DMS79 treated with DMSO at 0.1 percent for 48 hours (cell line): ENCODE results near the gene C16orf87.

Source experiments
- DNase-seq: peaks from one replicate; lab custom pipeline; 2025; lab: John Stamatoyannopoulos, UW

Gene C16orf87

DNA sequence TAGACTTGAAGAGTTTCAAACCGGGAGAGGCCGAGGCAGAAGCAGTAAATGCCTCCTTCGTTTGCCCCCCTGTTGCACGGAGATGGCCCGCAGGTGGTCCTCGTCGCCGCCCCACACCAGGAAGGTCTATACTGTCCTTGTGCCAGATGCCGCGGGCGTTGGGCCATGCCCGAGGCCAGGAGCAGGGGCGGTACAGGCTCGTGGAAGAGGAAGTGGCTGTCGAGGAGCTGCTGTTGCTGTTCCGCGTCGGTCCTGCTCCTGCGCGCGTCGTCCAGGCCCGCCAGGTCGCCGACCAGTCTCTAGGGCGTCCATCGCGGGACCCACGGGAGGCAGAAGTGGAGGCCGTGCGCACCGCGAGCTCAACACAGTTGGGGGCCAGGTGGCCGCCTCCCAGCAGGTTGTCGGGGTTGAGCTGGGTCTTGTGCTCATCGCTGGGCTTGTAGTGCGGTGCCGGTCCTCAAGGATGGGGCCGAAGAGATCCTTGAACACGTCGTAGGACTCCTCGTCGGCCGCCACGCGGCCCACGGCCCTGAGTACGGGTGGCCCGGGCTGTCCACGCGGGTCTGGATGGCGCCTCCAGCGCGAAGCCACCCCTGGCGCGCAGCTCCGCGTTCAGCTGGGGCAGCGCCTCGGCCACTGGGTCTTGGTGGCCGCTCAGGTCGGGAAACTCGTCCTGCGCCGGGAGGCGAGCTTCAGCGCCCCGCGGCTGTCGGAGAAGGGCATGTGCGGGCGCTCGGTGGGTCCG is 13.1 kb upstream of the C16orf87 start:
- DNase-seq: no peak

DNA sequence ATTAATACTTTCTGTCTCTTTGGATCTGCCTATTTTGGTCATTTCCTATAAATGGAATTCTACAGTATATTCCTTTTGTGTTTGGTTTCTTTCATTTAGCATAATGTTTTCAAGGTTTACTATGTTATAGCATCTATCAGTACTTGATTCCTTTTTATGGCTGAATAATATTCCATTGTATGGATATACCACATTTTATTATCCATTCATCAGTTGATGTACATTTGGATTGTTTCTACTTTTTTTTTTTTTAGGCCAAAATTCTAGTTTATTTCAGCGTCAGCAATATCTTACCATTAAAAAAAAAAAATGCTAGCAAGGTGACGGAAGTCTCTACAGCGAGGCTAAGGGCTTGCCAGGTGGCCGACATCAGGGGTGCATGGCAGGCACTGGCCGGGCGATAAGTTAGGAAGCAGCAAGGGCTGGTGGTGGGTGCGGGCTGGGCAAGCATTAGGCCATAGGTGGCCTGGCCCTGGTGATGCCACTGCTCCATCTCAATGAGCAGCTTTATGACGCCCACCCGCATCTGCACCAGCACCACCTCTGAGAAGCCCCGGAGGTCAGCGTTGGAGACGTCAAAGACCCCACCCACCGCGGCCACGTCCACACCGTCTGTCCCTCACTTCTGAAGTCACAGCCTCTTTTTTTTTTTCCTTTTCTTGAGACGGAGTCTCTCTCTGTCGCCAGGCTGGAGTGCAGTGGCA is 11.4 kb upstream of the C16orf87 start:
- DNase-seq: no peak

DNA sequence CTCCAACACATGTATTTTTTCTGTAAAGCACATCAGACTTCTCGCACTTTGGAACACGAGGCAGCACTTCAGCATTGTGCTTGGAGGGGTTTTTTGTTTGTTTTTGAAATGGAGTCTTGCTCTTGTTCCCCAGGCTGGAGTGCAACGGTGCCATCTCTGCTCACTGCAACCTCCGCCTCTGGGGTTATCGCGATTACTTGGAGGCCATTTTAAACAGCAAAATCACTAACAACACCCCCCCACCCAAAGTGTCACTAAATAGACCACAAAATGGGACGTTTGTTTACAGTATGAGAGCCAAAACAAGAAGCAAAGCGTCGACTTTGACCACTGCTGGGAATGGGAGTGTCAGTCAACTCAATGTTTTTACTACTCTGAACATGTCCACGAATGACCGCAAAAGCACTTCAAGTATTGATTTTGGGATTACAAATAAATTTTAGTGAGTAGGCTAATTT is 9.0 kb upstream of the C16orf87 start:
- peak; percentile 17 for DNase-seq

DNA sequence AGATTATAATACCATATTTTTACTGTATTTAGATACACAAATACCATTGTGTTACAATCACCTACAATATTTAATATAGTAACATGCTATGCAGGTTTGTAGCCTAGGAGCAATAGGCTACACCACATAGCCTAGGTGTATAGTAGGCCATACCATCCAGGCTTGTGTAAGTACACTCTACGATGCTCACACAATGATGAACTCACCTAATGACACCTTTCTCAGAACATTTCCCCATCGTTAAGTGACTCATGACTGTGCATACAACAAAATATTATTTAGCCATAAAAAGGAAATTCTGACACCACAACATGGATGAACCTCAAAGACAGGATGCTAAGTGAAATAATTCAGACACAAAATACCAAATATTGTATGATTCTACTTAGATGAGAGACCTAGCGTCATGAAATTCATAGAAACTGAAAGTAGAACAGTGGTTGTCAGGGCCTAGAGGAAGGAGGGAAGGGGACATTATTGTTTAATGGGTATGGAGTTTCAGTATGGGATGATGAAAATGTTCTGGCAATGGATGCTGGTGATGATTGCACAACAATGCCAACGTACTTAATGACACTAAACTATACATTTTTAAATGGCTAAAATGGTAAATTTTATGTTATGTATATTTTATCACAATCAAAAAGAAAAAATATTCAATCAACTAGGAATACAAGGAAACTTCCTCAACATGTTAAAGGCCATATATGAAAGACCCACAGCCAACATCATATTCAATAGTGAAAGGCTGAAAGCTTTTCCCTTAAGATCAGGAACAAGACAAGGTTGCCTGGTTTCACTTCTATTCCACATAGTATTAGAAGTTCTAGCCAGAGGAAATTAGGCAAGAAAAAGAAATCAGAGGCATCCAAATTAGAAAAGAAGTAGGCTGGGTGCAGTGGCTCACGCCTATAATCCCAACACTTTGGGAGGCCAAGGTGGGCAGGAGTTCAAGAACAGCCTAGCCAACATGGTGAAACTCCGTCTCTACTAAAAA is 5.9 kb upstream of the C16orf87 start:
- no peak for DNase-seq

DNA sequence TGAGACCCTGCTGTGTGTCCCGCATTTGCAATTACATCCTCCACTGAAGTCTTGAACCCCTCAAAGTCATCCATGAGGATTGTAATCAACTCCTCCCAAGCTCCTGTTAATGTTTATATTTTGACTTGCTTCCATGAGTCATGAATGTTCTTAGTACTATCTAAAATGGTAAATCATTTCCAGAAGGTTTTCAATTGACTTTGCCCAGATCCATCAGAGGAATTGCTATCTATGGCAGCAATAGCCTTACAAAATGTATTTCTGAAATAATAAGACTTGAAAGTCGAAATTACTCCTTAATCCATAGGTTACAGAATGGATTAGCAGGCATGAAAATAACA is 2.5 kb upstream of the C16orf87 start:
- DNase-seq: no peak

DNA sequence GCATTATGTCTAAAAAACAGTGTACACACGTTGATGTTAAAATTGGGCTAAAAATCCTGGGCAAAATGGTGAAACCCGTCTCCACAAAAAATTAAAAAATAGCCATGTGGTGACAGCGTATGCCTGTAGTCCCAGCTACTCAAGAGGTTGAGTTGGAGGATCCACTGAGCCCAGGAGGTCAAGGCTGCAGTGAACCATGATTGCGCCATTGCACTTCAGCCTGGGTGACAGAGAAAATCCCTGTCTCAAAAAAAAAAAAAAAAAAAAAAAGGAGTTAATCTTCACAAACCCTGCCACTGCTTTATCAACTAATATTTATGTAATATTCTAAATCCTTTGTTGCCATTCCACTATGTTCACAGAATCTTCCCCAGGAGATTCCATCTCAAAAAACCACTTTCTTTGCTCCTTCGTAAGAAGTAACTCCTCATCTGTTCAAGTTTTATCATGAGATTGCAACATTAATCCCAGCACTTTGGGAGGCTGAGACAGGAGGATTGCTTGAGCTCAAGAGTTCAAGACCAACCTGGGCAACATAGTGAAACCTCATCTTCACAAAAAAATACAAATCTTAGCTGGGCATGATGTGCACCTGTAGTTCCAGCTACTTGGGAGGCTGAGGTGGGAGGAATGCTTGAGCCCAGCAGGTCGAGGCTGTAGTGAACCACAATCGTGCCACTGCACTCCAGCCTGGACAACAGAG is 1.9 kb upstream of the C16orf87 start:
- DNase-seq: no peak

DNA sequence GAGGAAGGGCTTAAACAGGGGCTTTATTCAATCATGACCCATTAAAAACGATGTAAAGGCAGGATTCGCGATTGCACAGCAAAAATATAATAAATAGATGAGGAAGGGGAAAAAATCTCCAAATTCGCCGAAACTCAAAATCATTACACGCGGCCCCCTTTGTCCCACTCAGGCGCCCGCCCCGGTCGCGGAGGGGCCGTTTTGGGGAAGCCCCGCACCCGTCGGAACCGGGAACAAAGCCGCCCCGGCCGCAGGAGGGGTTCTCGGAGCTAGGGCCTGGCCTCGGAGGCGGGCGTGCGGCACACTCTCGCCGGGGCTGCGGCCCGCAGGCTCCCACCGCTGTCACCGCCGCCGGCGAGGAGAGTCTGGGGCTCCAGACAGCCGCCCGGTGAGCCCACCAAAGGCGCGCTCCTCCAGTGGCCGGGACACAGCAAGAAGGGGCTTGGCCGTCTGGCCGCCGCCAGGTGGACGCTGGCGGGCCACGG is 521 bp downstream of the C16orf87 start:
- no peak for DNase-seq

DNA sequence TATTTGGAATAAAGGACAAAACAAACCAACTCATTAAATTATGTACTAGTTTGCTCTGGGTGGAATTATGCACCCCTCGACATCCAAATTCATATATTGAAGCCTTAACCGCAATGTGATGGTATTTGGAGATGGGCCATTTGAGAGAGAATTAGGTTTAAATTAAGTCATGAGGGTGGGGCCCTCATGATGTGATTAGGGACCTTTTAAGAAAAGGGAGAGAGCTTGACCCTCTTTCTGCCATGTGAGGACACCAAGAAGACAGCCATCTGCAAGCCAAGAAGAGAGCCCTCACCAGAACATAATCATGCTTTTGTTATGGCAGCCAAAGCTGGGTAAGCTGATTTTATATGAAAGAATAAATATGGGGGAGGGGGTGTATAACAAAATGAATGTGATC is 2.0 kb downstream of the C16orf87 start:
- no peak for DNase-seq

DNA sequence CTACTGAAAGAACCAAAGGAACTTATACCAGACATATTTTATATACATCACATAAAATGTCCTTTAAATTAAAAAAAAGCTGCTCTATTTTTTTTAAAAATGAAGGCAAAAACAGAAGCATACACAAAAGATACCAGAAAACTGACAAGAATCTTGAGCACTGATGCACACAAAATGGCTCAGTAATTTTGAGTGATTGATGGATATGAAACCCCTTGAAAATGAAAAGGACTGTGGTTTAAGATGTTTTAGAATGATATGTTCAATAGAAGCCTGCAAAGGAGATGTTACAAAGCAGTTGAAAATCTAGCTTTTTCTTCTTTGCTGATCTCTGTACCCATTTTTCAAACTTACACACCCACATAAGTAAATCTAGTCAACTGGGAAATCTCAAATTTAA is 2.7 kb downstream of the C16orf87 start:
- no peak for DNase-seq

DNA sequence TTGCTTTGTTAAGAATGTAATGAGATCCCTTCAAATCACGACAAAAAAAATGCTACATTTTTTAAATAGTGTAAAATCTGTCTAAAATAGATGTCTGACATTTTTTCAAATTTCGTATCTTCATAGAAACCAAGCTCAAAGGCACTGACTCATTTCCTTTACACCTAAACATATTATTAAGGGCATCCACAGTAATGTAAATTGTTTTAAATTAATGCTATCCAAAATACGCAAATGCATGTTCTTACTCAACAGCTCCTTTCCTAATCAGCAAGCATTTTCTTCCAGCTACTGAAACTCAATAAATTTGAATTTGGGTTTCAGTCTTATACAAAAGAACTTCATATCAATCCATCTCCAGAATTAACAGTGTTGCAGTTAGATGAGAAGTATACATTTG is 4.3 kb downstream of the C16orf87 start:
- no peak for DNase-seq

DNA sequence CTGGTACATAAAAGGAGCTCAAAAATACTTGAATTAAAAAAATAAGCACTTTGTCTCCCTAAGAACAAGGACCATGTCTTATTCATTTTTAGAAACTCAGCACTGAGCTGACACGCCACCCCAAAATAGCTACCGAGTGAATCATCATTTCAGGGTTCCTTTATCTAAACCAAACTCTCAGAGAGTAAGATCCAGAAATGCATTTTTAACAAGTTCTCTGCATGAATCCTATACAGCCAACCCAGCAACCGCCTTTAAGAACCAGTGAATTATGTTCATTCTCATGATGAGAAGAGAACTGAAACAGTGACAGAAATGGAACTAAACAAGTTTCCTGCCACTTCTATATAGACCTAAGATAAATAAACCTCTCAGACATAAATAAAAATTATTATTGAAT is 8.7 kb downstream of the C16orf87 start:
- no peak for DNase-seq

DNA sequence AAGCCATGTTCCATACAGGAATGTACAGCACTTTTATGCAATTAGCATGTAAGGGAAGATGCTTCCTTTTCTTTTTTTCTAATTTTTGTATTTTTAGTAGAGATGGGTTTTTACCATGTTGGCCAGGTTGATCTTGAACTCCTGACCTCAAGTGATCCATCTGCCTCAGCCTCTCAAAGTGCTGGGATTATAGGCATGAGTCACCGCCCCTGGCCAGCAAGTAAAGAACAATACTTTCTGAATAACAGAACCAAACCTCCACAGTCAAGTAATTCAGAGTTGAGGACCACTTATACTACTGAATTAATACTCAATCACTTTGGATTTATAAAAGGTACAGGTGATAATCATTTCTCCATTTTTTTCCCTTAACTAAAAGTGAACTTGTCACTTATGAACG is 13.0 kb downstream of the C16orf87 start:
- DNase-seq: no peak

DNA sequence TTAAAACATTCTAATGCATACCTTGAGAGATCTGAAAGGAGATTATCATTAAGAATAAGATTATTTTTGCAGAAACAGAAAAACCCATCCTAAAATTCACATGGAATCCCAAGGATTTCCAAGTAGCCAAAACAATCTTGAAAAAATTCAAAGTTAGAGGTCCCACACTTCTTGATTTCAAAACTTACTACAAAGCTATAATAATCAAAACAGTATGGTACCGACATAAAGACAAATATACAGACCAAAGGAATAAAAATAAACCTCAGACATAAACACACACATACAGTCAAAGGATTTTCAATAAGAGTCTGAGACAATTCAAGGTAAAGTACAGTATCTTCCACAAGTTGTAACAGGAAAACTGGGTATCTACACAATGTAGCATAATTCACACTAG is 16.2 kb downstream of the C16orf87 start:
- no peak for DNase-seq

DNA sequence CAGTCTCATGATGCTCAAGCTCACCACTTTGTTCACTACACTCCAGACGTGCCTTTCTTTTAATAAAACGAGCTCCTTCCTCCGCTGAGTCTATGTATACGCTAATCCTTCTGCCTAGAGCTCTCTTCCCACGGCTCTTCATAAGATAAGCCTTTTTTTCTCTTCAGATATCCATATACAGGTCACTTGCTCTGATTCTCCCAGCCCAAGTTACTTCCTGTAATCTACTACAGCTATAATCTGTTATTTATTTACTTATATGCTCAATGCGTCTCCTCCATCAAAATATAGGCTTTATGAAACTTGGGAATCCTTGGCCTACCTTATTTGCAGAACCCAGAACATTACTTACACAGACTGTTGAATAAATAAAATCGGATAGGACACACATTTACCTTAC is 17.4 kb downstream of the C16orf87 start:
- DNase-seq: no peak

DNA sequence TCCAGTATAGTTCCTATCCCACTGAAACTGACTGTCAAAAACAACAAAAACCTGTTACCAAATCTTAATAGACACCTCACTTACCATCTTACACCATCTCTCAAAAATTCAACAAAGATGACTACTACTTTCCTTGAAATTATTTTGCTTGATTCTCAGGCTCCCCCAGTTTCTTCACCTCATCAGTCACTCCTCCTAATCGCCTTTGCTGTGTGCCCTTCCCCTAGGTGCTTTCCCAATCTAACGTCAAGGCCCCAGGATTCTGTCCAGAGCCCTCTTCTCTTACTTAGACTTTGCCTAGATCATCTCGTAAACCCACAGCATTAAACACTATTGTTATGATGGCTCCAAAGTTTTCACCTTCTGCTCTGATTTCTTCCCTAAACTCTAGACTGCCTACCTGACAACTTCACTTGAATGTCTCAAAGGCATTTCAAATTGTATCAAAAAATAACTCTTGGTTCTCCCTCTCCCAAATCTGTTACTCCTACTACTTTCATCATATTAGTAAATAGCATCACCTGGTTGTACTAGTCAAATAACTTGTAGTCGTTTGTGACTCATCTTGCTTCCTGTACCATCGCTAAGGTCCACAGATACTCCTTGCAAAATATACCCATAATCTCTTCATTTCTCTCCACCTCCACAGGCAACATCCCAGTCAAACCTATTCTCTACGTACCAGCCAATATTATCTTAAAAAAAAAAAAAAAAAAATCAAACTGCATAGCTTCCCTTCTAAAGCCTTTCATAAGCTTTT is 18.0 kb downstream of the C16orf87 start:
- no peak for DNase-seq

DNA sequence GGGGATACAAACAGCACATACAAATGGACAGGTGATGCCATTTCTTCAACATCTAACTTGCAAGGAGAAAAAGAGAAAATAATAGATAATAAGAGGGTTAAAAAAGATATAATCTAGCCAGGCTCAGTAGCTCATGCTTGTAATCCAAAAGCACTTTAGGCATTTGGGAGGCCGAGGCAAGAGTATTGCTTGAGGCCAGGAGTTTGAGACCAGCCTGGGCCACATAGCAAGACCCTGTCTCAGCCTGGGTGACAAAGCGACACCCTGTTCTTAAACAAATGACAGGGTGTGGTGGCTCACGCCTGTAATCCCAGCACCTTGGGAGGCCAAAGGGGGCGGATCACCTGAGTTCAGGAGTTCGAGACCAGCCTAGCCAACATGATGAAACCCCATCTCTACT is 19.3 kb downstream of the C16orf87 start:
- DNase-seq: no peak

DNA sequence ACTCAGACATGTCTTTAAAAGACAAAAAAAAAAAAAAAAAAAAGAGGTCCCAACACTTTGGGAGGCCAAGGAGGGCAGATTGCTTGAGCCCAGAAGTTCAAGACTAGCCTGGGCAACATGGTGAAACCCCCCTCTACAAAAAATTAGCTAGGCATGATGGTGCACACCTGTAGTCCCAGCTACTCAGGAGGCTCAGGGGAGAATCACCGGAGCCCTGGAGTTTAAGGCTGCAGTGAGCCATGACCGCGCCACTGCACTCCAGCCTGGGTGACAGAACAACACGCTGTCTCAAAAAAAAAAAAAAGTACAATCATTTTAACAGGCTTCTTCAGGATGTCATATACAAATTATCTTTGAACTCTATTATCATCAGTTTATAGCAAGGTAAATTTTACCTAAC is 22.0 kb downstream of the C16orf87 start:
- no peak for DNase-seq

DNA sequence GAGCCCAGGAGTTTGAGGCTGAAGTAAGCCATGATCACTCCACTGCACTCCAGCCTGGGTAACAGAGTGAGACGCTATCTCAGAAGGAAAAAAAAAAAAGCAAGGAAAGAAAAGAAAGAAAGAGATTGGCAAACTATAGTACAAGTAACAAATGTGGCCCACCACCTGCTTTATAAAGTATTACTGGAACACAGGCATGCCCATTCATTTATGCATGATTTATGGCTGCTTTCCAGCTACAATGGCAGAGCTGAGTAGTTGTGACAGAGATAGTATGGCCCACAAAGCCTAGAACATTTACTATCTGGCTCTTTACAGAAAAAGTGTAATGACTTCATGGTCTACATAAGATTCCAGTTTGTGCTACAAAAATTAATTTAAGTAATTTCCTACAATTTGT is 23.6 kb downstream of the C16orf87 start:
- DNase-seq: no peak

DNA sequence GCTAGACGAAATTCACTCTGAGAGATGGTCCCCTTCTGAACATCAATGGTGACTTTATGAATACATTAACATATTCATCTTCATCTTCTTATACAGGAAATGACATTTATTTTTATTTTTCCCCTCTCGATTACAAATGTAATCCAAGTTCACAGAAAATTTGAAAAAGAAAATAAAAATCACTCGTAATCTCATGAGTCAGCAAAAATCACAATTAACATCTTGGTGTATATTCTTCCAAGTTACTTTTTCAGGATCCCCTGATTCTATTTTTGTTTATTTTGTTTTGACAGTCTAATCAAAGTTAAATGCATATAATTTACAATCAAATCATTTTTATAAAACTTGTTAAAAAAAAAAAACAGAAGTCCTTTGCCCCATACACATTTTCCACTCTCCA is 27.6 kb downstream of the C16orf87 start:
- no peak for DNase-seq

DNA sequence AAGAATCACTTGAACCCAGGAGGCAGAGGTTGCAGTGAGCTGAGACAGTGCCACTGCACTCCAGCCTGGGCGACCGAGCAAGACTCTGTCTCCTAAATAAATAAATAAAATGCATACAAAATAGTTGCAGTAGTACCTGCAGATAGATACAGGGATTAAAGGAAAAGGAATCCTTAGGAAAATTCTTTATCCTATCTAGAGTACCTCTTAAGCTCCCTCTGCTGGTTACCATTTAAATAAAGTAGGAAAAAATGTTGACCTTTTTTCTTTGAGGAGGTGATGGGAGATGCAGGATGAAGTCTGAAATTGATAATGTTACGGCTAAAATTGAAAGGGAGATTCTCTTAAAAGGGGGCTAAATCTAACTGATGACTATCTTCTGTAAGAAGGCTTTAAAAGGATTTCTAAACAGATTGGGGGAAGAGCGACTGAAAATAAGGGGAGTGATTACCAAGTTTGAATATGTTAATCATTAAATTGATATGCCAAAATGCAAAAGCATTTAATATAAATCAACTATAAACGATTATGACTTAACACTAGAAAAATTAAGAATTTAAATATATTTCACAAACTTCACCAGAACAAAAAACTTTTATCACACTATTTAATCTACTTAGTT is 29.4 kb downstream of the C16orf87 start:
- DNase-seq: peak; percentile 9

DNA sequence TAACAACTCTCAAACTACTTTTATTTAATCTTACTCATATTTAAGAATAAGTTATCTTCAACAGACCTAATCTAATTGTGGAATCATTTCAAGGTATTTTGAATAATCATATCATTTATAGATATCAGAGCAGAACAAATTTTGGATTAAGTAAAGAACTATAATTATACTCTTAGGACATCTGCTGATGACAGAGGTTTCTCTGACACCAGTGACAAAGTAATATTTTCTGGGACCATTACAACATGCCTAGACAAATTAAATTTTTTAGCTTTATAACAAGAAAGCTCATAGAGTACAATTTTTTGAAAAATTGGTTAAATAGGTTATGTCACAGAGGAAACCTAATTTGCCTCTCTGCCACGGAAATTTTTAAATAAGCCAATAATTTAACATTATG is 30.5 kb downstream of the C16orf87 start:
- no peak for DNase-seq
